Stimulated activated CD8-positive, alpha-beta memory T cell treated with anti-CD3 and anti-CD28 coated beads, Interleukin-15, amount 100 ng/mL, for 1 hour (primary cell): ENCODE measurements around the gene HOXC6.

Experiments
- DNase-seq: peaks from one replicate; pipeline ENCODE4 v3.0.0-alpha.2; 2020; ENCODE audit warnings: low read depth

HOXC6 gene

GRCh38 chr12:54028314-54029201, at the start of gene HOXC6:
Gene HOXC6, plus strand, starts transcription at chr12:54028440. Its CDS starts 82 bp downstream, at chr12:54028522.
- no peak for DNase-seq

GRCh38 chr12:53978477-53979356, 49.5 kb upstream of the HOXC6 start:
- DNase-seq: no peak

GRCh38 chr12:53980104-53980801, 48.0 kb upstream of the HOXC6 start:
- DNase-seq: no peak

GRCh38 chr12:53980802-53981496, 47.3 kb upstream of the HOXC6 start:
- no peak for DNase-seq

- DNase-seq: no peak
Measured at GRCh38 chr12:53981634-53982565, 46.3 kb upstream of the HOXC6 start.

GRCh38 chr12:53982648-53983567, 45.3 kb upstream of the HOXC6 start:
- DNase-seq: no peak

- DNase-seq: no peak
Measured at GRCh38 chr12:53983568-53983949, 44.7 kb upstream of the HOXC6 start.

GRCh38 chr12:53983950-53984572, 44.2 kb upstream of the HOXC6 start:
- DNase-seq: no peak

GRCh38 chr12:53984901-53985691, 43.1 kb upstream of the HOXC6 start, which contains the start of gene HOXC10:
Gene HOXC10, plus strand, starts transcription at chr12:53985146. Its CDS starts 114 bp downstream, at chr12:53985260.
- peak; percentile 54 for DNase-seq

GRCh38 chr12:53985692-53985993, 42.6 kb upstream of the HOXC6 start:
- no peak for DNase-seq

- DNase-seq: no peak
Measured at GRCh38 chr12:53985994-53986685, 42.1 kb upstream of the HOXC6 start.

- DNase-seq: no peak
Measured at GRCh38 chr12:53986686-53987483, 41.4 kb upstream of the HOXC6 start.

GRCh38 chr12:53987787-53988230, 40.4 kb upstream of the HOXC6 start:
- DNase-seq: no peak

- DNase-seq: no peak
Measured at GRCh38 chr12:53988541-53989226, 39.6 kb upstream of the HOXC6 start.

GRCh38 chr12:53989227-53990113, 38.8 kb upstream of the HOXC6 start:
- no peak for DNase-seq
